ENCODE results near the gene MCF2.
"Not testable (repeated sequence)": the region's sequence is repeated elsewhere in the genome, so short reads cannot be mapped to it uniquely, and the experiment has no call there.

MCF2 gene, protein sequence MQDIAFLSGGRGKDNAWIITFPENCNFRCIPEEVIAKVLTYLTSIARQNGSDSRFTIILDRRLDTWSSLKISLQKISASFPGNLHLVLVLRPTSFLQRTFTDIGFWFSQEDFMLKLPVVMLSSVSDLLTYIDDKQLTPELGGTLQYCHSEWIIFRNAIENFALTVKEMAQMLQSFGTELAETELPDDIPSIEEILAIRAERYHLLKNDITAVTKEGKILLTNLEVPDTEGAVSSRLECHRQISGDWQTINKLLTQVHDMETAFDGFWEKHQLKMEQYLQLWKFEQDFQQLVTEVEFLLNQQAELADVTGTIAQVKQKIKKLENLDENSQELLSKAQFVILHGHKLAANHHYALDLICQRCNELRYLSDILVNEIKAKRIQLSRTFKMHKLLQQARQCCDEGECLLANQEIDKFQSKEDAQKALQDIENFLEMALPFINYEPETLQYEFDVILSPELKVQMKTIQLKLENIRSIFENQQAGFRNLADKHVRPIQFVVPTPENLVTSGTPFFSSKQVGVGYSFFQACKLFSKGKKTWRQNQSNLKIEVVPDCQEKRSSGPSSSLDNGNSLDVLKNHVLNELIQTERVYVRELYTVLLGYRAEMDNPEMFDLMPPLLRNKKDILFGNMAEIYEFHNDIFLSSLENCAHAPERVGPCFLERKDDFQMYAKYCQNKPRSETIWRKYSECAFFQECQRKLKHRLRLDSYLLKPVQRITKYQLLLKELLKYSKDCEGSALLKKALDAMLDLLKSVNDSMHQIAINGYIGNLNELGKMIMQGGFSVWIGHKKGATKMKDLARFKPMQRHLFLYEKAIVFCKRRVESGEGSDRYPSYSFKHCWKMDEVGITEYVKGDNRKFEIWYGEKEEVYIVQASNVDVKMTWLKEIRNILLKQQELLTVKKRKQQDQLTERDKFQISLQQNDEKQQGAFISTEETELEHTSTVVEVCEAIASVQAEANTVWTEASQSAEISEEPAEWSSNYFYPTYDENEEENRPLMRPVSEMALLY

DNA sequence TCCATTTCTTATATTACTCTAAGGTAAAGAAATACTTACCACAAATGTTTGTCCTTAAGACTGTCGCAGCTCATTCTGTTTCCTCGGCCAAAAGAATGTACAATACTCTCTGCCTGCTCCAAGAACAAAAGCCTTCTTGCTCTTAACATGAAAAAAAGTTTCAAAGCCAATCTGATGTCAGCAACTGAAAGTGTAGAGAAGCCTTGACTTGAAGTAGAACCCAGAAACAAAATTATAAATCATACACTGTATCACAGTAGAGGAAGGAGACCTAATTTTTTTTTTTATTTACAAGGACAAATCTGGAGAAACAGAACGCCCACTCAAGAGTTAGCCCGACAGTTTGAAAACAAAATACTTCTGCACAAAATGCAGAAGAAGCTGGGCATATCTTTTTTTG, at the start of gene MCF2:
Gene MCF2, minus strand, starts transcription at position 101 of the 400 bp plus-strand sequence. CDS start 56,423 bp downstream, outside the sequence.
- DNase-seq = no peak

DNA sequence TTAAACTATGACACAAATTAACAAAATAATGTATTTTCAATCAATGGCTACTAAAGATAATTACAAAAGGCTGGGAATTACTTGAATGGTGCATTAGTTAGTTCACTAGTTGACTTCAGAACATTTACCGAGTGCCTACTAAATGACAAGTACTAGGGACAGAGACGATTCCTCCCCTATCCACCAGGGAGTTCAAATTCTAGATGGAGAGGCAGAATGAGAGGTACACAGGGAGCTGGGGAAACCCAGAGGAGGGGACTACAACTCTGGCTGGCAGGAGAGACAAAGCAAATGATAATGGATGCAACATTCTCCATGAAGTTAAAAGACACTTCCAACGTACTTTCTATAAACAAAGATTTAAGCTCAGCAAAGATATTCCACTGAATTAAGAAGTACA, 43.1 kb upstream of the MCF2 start:
- DNase-seq = no peak

DNA sequence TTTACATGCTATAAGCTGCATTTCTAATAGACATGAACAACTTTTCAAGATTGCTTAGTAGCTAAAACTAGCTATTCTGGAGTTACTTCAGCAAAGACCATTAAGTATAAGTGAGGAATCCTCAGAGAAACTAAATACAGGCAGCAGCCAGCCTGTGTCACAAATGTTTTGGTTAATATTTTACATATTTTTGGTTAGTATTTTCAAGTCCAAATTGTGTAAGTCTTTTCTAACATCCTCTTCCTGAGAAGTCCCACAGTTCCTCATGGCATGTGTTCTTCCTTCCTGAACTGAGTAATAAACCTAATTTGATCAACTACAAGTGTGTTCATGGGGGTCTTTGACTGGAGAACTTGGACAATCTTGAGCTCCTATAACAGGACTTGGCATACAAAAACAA, 42.4 kb upstream of the MCF2 start:
- DNase-seq = no peak

DNA sequence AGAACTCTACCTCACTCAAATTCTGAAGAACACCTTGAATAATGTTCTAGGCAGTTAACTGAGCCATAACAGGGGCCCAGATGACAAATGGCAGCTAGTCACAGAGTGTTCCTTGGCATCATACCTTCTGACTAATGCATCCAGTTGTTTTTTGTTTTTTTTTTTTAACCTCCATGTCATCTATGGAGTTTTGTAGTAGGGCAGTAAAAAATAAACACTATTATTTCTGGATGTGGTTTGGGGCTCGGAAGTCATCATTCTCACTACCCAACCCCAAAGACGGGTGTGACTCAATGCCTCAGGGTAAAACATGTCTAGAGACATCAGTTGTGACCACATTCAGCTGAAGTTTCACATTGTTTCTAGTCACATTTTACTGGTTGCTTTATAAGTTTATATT, 31.2 kb upstream of the MCF2 start:
- DNase-seq = no peak

DNA sequence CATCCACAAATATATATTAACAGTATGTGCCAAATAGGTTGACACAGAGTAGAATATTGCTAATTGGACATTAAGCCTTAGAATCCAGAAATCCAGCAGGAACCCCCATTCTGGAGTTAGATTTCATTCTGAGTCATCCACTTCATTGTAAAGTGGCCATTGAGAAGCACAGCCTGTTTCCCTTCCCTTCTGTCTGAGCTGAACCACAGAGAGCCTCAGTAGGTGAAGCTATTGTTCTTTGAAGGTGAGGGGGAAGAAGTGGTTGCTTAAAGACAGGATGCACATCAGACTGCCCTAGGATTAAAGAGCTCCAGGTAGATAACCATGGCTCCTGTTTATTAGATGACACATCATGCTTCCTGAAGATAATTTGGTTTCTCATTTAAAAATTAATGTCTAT, 30.6 kb upstream of the MCF2 start:
- peak; percentile 81 for DNase-seq

DNA sequence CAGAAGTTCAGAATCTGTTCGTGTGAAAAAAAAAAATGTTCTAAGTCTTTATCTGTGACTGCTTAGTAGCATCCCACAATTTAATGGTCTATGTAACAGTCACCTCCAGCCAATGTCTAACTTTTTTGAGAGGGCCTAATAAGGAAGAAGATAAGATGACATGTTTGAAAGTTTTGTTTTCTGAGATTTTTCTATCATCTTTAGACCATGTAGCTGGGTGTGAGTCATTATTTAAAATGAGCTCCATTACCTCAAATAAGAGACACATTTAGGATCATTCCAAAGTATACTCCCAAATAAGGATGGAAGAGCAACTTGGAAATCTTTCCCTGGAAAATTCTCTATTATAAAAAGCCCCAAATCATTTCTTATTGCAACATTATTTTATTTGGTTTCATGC, 28.2 kb upstream of the MCF2 start:
- DNase-seq = no peak

DNA sequence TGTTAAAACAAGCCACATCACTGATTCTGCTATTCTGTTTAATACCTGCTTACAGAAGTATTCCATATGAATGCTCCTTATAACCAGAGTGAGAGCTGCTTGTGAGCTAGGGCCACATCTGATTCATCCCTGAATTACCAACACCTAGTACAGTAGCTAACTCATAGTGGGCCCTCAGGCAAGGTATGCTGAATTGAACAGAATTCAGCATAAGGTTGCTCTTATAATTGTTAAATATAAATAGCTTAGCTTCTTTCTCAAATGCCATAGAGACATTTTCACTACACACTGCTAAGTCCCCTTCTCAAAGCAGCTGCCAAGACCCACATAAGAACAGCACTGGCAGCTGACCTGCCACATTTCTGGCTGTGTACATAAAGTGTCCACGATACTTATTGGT, 27.0 kb upstream of the MCF2 start:
- DNase-seq = no peak

DNA sequence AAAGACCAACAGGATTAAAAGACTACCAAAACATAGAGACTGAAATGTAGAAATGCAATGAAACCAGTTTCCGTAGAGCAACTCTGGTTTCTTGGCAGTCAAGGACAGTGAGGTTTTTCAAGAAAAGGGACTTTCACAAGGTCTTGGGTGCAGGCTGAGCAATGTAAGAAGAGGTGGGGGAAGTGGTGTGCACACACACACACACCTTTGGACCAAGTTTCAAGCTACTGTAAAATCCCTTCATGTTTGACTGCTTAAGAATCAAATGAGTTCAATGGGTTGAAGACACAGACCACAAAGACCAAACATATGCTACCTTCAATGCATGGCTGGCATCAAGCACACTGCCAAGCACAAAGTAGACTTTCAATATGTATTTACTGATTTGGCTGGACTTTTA, 17.8 kb upstream of the MCF2 start:
- no peak for DNase-seq

DNA sequence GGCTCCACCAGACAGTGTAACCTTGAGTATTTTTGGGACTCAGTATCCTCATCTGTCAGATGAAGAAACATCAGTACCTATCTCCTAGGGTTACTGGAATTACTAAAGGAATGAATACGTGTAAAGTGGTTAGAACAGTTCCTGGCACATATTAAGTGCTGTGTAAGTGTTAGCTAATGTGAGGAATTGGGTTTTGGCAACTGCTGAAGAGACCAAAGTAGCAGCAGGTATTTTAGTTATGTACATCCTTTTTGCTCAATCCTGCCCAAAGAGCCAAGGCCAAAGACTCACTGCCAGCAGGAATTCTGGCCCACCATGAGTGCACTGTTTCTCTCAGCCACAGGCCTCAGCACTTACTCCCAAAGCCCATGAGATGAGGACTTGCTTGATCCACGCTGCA, 16.7 kb upstream of the MCF2 start:
- DNase-seq = no peak

DNA sequence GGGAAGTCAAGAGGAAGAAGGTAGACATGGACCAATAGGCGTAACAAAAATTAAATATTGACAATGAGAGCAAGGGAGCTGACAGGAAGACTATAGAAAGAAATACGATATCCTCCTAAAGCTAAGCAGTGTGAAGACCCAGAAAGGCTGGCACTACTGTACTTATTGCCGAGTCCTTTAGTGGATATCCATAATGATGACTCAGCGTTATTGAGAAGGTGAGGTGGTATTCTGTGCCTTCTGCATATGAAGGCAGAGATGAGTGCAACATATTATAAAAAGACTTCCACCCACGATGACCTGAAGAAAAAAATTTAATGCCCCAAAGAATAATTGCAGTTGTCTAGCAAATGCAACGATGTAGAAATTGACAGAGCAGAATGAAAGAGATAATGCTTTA, 13.0 kb upstream of the MCF2 start:
- no peak for DNase-seq

DNA sequence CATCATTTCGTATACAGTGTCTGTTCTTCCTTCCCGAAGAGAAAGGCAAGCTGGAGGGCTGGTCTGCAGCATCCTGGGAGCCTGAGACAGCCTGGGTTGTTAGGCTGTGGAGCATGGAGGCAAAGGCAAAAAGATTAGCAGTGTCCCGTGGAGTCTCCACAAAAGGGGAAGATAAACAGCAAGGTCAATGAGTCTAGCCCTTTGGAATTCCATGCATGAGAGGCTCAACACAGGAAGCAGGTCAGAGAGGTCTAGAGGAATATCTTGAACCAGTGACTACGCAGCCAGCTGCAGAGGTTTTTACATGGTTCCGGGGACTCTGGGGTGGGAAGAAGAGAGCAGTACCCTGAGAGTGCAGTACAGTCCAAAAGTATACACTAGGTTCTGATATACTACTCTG, 12.2 kb upstream of the MCF2 start:
- no peak for DNase-seq

DNA sequence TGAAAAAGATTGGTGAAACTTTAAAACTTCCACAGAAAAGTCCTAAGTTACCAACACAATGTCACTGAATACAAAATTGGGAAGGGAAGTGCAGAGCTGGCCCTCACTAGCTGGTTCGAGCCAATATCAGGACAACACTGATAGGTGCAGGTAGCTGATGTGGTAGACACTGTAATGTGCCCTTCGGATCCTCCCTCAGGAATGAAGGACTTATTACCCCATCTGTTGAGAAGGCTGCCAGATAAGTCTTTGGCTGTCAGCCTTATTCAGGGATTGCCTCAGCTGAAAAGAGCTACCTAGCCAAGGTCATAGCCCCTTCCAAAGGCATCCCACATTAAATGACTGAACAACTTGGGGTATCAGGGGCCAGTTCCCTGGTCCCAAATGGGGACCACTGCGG, 5.3 kb downstream of the MCF2 start:
- no peak for DNase-seq

DNA sequence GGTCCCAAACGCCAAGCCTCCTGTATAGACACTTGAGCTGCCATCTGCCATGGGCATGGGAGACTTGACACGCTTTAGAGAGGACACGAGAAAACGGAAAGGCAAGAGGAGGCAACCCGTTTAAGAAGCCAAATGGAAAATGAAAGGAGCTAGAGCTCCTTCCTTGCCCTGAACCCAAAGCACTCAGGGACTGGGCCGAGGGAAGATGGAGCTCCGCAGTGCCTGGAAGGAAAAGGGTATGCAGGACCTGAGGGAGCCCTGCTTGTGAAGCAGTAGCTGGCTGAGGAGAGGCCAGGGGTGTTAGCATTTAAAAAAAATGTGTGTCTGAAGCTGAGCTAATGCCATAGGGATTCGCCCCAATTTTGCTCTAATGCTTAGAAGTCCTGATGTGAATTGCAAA, 15.1 kb downstream of the MCF2 start:
- no peak for DNase-seq

DNA sequence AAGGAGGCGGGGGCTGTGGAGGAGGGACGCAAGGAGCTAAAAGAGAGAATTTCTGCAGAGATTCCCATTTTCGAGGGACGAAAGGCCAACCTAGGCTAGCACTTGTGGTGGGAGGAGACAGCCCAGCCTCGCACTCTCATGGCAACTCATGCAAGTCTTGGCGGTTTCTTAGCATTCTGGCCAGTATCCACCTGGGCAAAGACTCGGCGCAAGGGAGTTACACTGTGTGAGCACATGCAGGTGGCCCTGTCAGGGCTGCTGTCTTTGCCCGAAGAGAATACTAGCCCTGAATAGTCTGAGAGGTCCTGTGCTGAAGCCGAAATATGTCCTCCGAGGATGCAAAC, 15.5 kb downstream of the MCF2 start:
- DNase-seq = no peak

DNA sequence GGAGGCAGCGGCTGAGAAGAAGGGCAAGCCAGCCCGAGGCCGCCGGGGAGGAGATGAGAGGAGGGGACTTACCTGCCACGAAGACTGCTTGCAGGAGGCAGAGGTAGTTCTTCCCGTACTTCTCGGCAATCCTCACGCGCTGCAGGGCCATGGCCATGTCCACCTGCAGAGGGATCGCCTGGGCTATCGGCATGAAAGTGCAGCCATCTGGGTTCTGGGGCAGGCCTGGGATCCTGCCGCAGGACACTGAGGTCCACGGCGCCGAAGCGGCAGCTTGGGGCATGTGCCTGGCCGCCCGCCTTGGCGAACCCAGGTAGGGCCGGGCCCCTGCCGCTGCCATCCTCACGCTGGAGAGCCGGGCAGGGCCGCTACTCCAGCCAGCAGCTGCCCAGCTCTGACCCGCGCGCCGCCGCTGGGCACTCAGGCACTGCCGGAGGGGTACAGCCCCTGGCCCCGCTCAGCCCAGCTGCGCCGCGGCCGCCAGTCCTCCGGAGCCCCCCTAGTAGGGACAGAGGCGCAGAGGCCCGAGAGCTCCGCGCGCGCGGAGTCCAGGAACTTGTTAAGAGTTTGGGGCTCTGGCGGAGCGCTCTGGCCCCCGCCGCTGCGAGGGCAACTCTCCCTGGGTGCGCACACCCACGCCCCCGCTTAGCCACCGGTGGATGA, 16.0 kb downstream of the MCF2 start:
- DNase-seq = no peak

DNA sequence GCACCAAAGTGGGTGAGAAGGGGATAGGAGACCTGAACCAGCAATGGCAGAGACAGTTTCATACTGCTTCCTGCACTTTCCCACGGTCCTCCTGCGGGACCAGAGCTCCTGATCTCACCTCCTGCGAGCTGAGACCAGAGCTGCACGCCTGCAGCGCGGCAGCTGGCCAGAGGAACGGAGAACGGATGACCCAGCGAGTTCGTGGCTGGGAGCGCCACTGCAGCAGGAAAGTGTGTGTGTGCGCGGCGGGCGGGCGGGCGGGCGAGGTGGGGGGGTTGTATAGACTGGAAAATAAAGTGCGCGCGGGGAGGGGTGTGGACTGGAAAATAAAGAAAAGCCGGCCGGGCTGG, 16.5 kb downstream of the MCF2 start:
- no peak for DNase-seq

DNA sequence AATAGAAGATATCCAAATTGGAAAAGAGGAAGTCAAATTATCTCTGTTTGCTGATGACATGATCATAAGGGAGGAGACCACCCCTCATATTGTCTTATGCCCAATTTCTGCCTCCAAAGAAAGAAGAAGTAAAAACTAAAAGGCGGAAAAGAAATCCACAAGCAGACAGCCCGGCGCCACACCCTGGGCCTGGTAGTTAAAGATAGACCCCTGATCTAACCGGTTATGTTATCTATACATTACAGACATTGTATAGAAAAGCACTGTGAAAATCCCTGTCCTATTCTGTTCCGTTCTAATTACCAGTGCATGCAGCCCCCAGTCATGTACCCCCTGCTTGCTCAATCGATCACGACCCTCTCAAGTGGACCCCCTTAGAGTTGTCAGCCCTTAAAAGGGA, 22.8 kb downstream of the MCF2 start:
- DNase-seq = not testable (repeated sequence)

DNA sequence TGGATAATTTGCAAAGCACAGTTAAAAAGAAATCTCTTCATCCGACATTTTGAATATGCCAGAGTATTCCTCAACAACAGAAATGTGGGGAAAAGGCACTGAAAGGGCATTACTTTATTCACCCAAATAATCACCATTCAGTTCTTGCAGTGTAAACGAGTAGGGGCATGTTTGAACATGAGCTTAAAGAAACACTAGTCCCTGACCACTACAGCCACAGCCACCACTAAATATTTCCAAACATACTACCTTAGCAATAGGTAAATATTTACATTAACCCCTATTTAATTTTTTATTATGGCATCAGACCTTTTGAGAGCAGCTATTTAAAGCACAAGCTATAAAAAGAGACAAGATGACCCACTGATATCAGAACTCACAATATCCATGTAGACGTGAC, 27.6 kb downstream of the MCF2 start:
- no peak for DNase-seq

DNA sequence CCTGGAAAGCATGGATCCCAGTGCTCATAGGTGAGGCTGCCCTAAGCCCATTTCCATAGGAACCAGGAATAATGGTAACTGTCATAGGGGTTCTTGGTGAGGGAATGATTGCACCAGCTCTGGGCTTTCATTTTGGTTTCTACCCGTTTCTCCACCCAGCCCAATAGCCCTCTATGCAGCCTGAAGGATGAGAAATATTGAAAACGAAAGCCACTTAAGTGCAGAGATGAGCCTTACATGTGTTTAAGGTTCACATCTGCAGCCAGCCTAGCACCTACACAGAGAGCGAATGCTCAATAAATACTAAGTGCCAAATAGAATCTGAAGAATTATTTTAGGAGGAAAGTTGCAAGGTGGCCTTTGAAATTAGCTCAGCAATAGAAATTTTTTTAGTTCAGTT, 60.4 kb downstream of the MCF2 start:
- no peak for DNase-seq

DNA sequence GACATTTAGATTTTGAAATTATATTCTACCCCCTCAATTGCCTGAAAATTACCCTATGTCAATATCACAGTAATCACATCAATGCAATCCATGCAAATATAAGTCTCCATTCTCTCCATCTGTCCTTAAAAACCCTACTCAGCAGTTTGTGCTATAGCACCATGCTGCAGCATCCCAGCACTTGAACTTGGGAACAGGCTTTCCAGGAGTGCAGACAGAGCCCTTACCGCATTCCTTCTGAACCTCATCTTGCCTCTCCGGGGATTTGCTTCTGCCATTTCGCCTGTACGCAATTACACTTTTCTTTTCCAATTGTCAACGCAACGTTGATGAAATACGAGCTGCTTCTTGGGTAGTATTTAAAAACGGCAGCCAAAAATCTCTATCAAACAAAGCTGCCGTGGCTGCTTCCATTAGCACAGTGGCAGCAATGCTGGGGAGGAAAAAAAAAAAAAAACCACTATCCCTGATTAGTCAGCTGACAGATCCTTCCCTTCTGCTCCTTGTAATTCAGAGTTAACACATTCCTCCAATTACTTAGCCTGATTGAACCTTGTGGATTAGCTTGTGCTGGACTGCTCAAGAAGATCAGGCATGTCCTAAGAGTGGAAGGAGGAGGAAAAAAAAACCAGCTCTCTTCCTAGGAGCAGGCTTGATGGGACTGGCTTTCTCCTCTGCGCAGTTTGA, 65.6 kb downstream of the MCF2 start:
- no peak for DNase-seq

DNA sequence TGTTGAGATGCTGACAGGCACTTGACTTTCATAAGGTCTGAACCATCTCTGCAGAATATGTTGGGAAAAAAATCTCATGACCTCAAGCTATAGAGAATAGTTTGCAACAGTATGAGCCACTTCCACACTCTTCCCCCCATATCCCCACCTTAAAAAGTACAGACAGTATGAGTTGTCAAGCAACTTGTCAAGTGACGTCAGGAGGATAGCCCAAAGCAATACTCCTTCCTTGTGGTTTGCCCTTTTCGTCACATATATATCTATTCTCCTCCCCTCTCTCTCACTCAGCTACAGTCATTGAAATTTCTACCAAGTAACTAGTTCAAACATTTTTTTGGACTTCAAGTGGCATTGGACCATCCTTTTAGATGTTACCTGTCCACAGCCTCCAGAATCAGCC, 67.7 kb downstream of the MCF2 start:
- DNase-seq = no peak

DNA sequence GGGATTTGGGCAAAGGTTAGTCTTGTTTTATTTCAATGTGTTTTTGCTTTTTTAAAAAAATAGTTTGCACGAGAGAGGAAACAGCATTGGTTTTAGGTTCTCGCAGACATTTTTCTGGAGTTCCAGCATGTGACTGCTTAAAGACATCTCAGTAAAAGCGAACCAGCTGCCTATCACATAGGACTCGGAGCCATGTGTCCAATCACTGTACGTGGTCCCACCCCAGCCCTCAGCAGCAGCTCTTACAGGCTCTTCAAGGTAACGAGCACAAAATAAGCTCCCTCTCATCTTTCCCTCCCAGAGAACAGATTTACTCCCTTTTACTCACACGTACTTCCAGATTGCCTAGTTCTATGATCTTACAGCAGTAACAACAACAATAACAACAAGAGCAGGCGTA, 68.7 kb downstream of the MCF2 start:
- no peak for DNase-seq

DNA sequence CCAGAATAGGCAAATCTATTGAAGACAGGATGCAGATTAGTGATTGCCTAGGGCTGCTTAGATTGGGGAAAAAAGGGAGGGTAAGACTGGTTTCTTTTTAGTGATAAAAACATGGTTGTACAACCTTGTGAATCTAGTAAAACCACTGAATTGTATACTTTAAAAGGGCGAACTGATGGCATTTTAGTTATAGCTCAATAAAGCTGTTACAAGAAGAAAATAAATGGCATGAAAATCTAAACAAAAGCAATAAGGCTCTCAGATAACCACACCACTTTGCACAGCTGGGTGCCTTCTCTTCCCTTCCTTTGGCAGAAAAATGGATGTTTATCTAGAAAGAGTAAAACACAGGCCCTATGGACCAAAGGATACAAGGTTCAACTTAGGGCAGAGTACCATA, 107.9 kb downstream of the MCF2 start:
- DNase-seq = no peak

Measured in NCI-H2029 treated with DMSO at 0.1 percent for 48 hours (cell line).